ENCODE results near the gene PITPNM3. TPM values are rescaled to one million over a fixed set of nuclear protein-coding genes. Genes with fewer than 3 reads are reported as not detected.

Gene PITPNM3
- total RNA-seq, 1 donor = 1.8 TPM

DNA sequence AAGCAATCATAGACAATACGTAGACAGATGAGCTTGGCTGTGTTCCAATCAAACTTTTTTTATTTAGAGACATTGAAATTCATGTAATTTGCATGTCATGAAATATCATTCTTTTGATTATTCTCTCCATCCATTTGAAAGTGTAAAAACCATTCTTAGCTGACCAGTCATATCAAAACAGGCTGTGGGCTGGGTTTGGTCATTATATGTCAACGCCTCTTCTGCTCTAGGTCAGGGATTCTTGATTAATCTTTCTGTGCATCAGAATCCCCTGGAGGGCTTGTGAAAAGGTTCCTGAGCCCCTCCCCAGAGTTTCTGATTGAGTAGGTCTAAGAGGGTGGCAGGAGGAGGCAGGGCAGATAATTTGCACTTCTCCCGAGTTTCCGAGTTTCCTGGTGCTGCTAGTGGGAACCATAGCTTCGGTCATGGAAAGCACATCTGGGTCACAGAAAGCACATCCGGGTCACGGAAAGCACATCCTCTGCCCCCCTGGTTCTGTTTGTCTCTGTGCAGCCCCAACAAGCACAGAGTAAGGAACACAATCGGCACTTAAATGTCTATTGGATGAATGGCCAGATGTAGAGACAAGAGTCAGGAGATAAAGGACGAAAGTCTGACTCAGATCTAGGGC is 95.7 kb downstream of the PITPNM3 start:
- peak; percentile 52 for DNase-seq (ENCODE audit: insufficient read length, low spot score, missing footprints)
- no peak overlapping the region for H2AFZ ChIP-seq (ENCODE audit: low read length)
- H3K27ac ChIP-seq (ENCODE audit: low read depth, low read length) = no peak overlapping the region
- H4K20me1 ChIP-seq (ENCODE audit: insufficient read depth, low read length) = no peaks in the 10 kb centered on the region
- TF ChIP-seq, protein P1, sequence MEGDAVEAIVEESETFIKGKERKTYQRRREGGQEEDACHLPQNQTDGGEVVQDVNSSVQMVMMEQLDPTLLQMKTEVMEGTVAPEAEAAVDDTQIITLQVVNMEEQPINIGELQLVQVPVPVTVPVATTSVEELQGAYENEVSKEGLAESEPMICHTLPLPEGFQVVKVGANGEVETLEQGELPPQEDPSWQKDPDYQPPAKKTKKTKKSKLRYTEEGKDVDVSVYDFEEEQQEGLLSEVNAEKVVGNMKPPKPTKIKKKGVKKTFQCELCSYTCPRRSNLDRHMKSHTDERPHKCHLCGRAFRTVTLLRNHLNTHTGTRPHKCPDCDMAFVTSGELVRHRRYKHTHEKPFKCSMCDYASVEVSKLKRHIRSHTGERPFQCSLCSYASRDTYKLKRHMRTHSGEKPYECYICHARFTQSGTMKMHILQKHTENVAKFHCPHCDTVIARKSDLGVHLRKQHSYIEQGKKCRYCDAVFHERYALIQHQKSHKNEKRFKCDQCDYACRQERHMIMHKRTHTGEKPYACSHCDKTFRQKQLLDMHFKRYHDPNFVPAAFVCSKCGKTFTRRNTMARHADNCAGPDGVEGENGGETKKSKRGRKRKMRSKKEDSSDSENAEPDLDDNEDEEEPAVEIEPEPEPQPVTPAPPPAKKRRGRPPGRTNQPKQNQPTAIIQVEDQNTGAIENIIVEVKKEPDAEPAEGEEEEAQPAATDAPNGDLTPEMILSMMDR (IDR thresholded peaks at IDR 0.05; ENCODE audit: extremely low read depth, low read depth, low read length) = no peak
- peaks cover 10% of the 10 kb centered on the region for H3K4me1 ChIP-seq (ENCODE audit: insufficient read depth, low read length)
- no peak overlapping the region for H3K4me3 ChIP-seq (ENCODE audit: insufficient read depth, low read length)
- H3K27me3 ChIP-seq (ENCODE audit: insufficient read depth, low read length) = no peaks in the 10 kb centered on the region
- H3K9me3 ChIP-seq (ENCODE audit: low read depth, low read length) = no peaks in the 10 kb centered on the region
- no peaks in the 10 kb centered on the region for H3K36me3 ChIP-seq (ENCODE audit: insufficient read depth, low read length)
- no peak overlapping the region for H3K4me2 ChIP-seq (ENCODE audit: insufficient read depth, low read length)
- no peaks in the 10 kb centered on the region for H3K79me2 ChIP-seq (ENCODE audit: insufficient read depth, low read length)

GRCh38 chr17:6458460-6458950 is 97.8 kb downstream of the PITPNM3 start:
- no peaks in the 10 kb centered on the region for H4K20me1 ChIP-seq (ENCODE audit: insufficient read depth, low read length)
- peaks cover 4% of the 10 kb centered on the region for H3K27me3 ChIP-seq (ENCODE audit: insufficient read depth, low read length)
- DNase-seq (ENCODE audit: insufficient read length, low spot score, missing footprints) = peak; percentile 53
- H3K27ac ChIP-seq (ENCODE audit: low read depth, low read length) = no peak overlapping the region
- no peaks in the 10 kb centered on the region for H3K79me2 ChIP-seq (ENCODE audit: insufficient read depth, low read length)
- no peaks in the 10 kb centered on the region for H3K36me3 ChIP-seq (ENCODE audit: insufficient read depth, low read length)
- peaks cover 16% of the 10 kb centered on the region for H3K4me1 ChIP-seq (ENCODE audit: insufficient read depth, low read length)
- H3K9me3 ChIP-seq (ENCODE audit: low read depth, low read length) = no peaks in the 10 kb centered on the region
- no peak overlapping the region for H3K4me3 ChIP-seq (ENCODE audit: insufficient read depth, low read length)
- no peak overlapping the region for H2AFZ ChIP-seq (ENCODE audit: low read length)
- TF ChIP-seq, protein P1 (IDR thresholded peaks at IDR 0.05; ENCODE audit: extremely low read depth, low read depth, low read length) = no peak
- H3K4me2 ChIP-seq (ENCODE audit: insufficient read depth, low read length) = no peak overlapping the region

DNA sequence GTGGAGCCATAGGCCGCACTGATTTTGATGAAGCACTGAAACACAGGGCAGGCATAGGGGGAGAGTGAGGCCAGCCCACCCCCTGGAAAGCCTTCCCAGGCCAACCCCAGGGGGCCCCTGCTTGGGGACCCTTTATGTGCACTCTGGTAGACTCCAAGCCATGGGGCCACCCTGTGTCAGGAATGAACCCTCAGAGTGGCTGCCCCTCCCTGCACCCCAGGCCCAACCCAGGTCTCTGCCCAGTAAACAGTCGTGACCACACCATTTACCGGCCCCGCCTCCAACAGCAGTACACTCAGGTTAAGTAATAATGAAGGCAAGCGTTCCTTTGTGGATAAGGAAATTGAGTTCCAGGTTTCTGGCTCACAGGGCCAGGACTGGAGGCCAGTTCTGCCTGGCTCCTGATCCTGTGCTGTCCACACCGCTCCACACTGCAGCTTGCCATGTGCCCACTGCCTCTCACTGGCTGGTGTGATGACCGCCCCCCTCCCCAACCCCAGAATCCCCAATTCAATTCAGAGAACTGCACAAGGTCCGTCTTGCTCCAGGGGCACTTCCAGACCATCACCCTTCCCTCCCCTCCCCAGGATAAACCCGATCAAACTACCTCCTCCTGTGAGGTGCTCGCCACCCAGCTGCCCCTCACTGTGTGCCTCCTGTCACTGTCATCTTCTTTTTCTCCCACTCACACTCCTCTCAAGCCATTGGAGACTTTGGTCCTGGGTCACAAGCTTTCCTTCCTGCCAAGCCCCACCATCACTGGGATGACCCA is 98.5 kb downstream of the PITPNM3 start:
- no peaks in the 10 kb centered on the region for H3K36me3 ChIP-seq (ENCODE audit: insufficient read depth, low read length)
- no peaks in the 10 kb centered on the region for H4K20me1 ChIP-seq (ENCODE audit: insufficient read depth, low read length)
- H3K4me1 ChIP-seq (ENCODE audit: insufficient read depth, low read length) = peaks cover 16% of the 10 kb centered on the region
- H3K4me2 ChIP-seq (ENCODE audit: insufficient read depth, low read length) = no peak overlapping the region
- H2AFZ ChIP-seq (ENCODE audit: low read length) = no peak overlapping the region
- DNase-seq (ENCODE audit: insufficient read length, low spot score, missing footprints) = peak; percentile 78
- TF ChIP-seq, protein P1 (IDR thresholded peaks at IDR 0.05; ENCODE audit: extremely low read depth, low read depth, low read length) = no peak
- peaks cover 4% of the 10 kb centered on the region for H3K27me3 ChIP-seq (ENCODE audit: insufficient read depth, low read length)
- no peaks in the 10 kb centered on the region for H3K79me2 ChIP-seq (ENCODE audit: insufficient read depth, low read length)
- H3K27ac ChIP-seq (ENCODE audit: low read depth, low read length) = no peak overlapping the region
- H3K4me3 ChIP-seq (ENCODE audit: insufficient read depth, low read length) = no peak overlapping the region
- H3K9me3 ChIP-seq (ENCODE audit: low read depth, low read length) = no peaks in the 10 kb centered on the region
